HUDEP-2 (cell line): ENCODE measurements around the gene CUL9.
"Not testable (repeated sequence)": the region's sequence is repeated elsewhere in the genome, so short reads cannot be mapped to it uniquely, and the experiment has no call there.

Experiments used
- DNase-seq, 76 experiments: peaks; one replicate each; lab custom pipeline; 2025; ENCODE audit not compliant: unreplicated experiment in 76 of 76; lab: John Stamatoyannopoulos, UW

CUL9 gene

GRCh38 chr6:43181942-43182860 lies at the start of gene CUL9:
CUL9 (plus strand) TSS chr6:43182196; CDS start chr6:43184311, 2,115 bp downstream.
- DNase-seq = peak in 70 of 76 experiments; percentile 22 to 90 (median 70)

DNA sequence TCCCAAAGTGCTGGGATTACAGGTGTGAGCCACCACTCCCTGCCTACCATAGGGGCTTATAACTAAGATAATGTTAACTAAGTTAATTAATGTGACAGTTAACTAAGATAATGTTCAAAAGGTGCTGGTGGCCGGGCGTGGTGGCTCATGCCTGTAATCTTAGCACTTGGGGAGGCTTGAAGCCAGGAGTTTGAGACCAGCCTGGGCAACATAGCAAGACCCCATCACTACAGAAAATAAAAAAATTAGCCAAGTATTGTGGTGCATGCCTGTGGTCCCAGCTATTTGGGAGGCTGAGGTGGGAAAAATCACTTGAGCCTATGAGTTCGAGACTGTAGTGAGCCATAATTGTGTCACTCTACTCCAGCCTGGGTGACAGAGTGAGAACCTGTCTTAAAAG lies 43.7 kb upstream of the CUL9 start:
- no peak for DNase-seq

GRCh38 chr6:43139973-43140372 lies 42.0 kb upstream of the CUL9 start:
- DNase-seq = not testable (repeated sequence)

GRCh38 chr6:43141644-43142043 lies 40.4 kb upstream of the CUL9 start:
- no peak for DNase-seq

DNA sequence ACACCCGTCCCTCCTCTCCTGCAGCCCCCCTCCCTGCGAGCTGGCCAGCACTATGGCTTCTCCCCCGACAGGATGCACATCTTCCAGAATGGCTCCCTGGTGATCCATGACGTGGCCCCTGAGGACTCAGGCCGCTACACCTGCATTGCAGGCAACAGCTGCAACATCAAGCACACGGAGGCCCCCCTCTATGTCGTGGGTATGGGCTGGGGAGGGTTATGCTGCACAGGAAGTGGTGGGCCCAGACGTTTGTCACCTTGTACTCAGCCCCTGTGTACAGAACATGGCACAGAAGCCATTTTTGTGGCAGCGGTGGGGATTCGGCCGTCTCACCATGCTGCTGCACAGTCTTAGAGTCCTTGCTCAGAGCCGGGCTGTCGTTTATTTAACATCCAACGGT lies 39.9 kb upstream of the CUL9 start:
- no peak for DNase-seq

DNA sequence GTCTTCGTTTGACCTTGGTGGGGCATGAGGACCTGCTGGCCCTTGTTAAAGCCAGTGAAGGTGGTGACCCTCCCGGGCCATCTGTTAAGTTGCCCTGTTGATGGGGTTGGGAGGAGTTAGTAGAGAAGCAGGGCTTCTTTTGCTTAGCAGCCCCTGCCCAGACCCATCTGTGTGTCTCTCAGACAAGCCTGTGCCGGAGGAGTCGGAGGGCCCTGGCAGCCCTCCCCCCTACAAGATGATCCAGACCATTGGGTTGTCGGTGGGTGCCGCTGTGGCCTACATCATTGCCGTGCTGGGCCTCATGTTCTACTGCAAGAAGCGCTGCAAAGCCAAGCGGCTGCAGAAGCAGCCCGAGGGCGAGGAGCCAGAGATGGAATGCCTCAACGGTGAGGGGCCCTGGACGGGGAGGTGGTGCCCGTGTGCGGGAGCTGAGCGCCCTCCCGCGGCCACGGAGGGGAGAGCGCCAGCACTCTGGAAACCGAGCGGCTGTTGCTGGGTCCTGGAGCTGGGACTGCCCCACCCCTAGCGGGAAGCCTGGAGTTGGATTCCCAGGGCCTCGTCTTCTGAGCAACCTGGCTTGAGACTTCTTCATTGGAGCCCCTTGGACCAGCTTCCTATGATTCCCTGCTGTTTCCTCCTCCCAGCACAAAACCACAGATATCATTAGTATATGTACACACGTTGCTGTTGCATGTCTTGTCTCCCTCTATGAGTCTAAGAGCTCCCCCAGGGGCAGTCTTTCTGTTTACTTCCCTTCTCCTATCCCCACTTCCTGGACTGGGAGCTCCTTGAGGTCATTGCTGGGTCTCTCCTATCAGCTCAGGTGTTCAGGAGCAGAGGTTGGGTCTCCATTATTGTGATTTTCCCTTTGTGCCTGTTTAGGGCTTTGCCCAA lies 38.5 kb upstream of the CUL9 start:
- peak in 72 of 76 experiments; percentile 22 to 88 (median 67) for DNase-seq

GRCh38 chr6:43144879-43145278 lies 37.1 kb upstream of the CUL9 start:
- no peak for DNase-seq

DNA sequence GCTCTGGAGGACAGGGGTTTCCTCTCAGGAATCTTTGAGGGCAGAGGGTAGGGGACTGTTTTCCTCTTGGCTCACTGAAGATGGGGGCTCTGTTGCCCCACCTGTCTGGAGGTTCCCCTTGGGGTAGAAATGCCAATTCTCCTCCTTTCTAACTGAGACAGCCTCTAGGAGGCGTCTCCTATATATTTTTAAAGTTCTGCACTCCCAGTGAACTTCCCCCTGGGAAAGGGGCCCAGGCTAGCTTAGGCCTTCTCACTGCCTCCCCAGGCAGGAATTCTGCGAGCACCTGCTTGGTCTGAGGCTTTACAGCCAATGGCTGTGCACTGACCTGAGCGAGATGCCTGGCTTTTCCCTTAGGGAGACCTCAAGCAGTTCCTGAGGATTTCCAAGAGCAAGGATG lies 35.7 kb upstream of the CUL9 start:
- no peak for DNase-seq

DNA sequence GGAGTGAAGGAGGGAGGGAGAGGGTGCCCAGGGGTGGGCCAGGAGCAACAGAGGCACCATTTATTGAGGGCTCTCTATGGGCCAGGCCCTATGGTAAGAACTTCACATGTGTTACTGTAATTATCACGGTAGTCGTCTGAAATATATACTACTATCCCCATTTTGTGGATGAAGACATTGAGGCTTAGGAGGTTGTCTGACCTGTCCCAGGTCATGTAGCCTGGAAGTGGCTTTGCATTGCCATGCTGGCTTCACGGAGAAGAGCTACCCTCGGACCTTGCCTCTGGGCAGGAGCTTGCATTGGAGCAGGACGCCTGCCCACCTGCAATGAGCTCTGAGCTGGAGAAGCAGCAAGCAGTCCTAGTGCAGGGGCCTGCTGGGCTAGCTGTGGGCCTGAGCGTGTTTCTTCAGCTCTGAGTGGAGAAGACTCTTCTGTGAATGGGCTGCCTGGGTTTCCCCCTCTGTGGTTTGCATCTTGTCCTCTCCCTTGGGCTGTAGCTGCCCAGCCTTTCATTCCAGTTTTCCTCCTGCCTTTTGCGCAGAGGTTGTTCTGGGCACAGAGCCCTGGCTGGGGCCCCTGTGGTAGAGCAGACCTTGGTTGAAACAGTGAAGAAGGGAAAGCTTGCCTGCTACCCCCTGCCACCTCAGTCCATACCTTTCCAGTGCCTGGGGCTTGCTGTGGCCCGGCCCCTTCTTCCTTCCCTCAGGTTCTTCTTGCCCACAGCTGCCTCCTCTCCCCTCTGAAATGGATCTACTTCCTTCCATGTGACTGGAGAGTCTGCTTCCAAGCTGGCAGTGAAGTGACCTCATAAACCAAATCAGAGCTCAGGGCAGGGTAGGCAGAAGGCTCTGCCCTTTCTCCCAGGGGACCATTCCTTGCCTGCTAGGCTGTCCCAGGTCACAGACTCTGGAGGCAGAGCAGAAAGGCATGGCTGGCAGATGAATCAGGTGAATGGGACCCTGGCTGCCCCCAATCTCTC lies 35.0 kb upstream of the CUL9 start:
- no peak for DNase-seq

- no peak for DNase-seq
These were observed 34.1 kb upstream of the CUL9 start for GRCh38 chr6:43147691-43148477.

DNA sequence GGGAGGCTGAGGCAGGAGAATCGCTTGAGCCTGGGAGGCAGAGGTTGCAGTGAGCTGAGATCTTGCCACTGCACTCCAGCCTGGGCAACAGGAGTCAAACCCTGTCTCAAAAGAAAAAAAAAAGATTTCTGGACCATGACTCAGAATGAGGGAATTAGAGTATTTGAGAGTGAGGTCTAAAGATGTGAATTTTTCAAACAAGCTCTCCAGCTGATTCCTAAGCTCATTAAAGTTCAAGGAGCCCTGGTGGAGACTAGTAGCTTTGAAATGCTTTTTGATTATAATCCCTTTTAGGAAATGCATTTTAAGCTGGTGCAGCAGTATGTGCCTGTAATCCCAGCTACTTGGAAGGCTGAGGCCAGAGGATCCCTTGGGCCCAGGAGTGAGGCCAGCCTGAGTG lies 32.7 kb upstream of the CUL9 start:
- DNase-seq = no peak

- DNase-seq = no peak
These were observed 31.8 kb upstream of the CUL9 start for GRCh38 chr6:43150051-43150751.

- DNase-seq = no peak
These were observed 22.4 kb upstream of the CUL9 start for GRCh38 chr6:43159599-43159998.

- DNase-seq = no peak
These were observed 18.1 kb upstream of the CUL9 start for GRCh38 chr6:43163899-43164298.

- DNase-seq = peak in 3 of 76 experiments; percentile 56 to 75 (median 72)
These were observed 11.5 kb upstream of the CUL9 start for GRCh38 chr6:43170417-43170930.

- peak; percentile 90 to 100 (median 99) for DNase-seq
These were observed 10.9 kb upstream of the CUL9 start, which contains the start of gene SRF for GRCh38 chr6:43170931-43171706. SRF (plus strand) TSS chr6:43171269; CDS start chr6:43171657, 388 bp downstream.

DNA sequence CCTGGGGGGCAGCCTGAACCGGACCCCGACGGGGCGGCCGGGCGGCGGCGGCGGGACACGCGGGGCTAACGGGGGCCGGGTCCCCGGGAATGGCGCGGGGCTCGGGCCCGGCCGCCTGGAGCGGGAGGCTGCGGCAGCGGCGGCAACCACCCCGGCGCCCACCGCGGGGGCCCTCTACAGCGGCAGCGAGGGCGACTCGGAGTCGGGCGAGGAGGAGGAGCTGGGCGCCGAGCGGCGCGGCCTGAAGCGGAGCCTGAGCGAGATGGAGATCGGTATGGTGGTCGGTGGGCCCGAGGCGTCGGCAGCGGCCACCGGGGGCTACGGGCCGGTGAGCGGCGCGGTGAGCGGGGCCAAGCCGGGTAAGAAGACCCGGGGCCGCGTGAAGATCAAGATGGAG lies 10.3 kb upstream of the CUL9 start:
- DNase-seq = peak in 2 of 76 experiments; percentile 16 to 43
